DMS153 (cell line): ENCODE measurements around the gene EMILIN1.
"Not testable (repeated sequence)": the region's sequence is repeated elsewhere in the genome, so short reads cannot be mapped to it uniquely, and the experiment has no call there.

Source experiments
- DNase-seq: peaks from one replicate; lab custom pipeline; 2025; lab: John Stamatoyannopoulos, UW

EMILIN1 gene

DNA sequence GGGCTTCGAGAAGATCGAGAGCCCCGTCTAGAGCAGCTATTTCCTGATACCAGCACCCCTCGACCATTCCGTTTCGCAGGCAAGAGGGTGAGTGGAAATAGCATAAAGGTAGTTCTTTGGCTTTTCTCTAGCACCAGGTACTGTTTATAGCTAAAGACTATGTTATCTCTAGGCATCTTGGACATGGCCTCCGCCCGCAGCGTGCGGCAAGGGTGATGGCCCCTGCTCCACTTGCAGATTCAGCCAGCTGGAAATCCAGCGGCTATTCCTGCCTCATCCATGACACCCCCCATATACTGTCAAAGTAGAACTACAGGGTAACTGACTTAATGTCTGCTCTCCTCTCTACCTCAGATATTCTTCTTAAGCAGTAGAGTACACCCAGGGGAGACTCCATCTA is 23.7 kb upstream of the EMILIN1 start:
- DNase-seq: no peak

DNA sequence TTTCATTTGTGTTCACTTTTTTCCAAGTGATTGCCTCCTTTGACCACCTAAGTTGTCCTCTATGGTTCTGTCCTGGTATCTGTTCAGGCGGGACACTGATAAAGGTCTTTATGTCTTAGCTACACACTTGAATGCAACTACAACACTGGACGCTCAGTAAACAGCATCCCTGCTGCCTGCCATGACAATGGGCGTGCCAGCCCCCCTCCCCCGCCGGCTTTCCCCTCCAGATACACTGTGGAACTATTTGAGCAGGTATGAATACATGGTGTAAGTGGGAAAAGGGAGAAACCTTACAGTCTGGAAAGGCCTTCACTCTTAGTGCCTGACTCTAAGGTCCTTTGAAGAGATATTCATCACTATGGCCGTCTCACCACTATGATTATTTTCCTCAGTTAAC is 21.2 kb upstream of the EMILIN1 start:
- no peak for DNase-seq

DNA sequence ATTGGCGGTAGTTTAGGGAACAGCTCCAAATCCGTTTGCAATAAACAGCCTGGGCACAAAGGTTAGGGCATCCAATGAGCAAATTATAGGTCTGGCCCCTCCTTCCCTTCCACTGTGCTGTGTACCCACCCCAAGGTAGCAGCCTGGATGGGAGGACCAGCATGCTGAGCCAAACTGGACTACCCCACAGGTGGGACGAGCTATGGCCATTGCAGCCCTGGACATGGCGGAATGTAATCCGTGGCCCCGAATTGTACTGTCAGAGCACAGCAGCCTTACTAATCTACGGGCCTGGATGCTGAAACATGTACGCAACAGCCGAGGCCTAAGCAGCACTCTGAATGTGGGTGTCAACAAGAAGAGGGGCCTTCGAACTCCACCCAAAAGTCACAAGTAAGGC is 20.2 kb upstream of the EMILIN1 start:
- no peak for DNase-seq

DNA sequence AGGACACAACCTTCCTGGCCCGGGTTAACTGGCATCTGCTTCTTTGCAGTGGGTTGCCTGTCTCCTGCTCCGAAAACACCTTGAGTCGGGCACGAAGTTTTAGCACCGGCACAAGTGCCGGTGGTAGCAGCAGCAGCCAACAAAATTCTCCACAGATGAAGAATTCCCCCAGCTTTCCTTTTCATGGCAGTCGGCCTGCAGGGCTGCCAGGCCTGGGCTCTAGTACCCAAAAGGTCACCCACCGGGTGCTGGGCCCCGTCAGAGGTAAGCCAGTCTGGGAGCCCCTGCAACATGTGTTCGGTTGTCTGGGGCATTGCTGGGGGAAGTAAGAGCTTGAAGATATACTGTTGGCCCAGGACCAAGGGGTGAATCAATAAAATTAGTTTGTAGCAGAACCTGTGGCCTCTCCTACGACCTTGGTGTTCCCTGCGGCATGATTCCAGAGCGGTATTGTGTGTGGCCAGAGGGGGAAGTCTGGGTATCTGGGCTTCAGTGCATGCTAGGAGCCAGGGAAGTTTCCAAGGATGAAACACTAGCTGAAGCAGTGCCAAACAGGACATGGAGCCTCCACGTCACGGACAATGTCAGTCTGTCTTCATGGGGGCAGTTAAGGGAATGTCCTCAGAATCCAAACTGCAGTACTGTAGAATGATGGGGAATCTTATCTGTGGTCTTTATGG is 19.1 kb upstream of the EMILIN1 start:
- DNase-seq: no peak

DNA sequence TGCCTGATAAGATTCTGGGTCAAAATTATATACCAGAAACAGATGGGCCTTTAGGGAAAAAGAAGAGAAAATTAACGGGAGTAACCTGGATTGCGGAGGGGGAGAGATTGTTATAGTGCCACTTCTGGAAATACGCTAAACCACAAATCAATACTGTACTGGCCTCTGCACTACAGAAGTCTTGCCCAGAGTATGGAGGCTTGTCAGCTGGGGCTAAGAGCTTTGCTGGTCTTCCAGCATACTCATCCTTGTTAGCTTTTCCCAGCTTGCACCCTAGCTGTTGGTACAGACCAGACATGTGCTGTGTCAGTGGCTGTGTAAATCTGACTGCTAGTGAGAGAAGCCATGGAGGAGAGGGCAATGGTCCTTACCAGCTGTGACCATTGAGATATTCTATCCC is 18.1 kb upstream of the EMILIN1 start:
- DNase-seq: no peak

DNA sequence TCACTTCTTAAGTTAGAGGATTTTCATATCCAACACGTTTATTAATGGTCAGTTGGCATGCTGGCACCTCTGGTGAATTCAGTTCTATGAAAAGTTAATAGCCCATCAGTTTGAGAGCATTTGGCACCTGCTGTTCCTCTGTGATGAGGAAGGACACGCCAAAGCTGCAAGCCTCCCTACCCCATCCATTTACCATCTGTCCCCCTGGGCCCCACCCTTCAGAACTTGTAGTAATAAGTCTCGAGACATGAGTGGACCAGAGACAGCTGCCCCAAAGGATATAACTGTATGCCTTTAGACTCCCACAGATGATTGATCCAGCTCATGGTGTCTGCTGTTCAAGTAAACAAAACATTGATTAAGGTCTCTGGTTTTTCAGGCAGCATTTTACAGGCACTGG is 13.3 kb upstream of the EMILIN1 start:
- DNase-seq: no peak

DNA sequence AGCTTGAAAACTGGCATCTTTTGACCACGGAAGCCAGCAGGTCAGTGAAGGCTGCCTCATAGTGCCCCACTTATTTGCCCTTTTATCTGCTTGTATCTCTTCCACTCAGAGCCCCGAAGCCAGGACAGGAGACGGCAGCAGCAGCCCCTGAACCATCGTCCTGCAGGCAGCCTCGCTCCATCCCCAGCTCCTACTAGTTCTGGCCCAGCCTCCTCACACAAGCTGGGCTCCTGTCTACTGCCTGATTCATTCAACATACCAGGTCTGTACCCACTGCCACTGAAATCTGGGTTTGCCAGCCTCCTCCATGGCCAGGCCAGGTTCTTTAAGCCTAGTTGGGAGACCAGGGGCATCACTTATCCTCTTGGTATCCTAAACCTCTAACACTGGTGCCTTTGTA is 11.0 kb upstream of the EMILIN1 start:
- DNase-seq: no peak

DNA sequence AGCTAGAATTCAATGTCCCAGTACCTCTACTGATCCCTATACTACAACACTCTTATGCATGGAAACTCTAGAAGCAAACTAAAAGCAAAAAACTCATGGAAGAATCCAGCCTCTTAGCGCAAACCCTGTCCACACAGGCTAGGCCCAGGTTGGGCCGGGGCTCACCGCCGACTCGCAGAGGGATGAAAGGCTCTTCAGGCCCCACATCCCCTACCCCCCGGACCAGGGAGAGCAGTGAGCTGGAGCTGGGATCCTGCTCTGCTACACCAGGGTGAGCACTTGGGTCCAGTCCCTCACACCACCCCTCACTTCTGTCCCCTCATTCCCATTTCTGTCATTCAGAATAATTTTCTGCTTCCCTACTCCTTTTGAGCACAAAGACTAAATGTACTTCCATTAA is 9.0 kb upstream of the EMILIN1 start:
- no peak for DNase-seq

DNA sequence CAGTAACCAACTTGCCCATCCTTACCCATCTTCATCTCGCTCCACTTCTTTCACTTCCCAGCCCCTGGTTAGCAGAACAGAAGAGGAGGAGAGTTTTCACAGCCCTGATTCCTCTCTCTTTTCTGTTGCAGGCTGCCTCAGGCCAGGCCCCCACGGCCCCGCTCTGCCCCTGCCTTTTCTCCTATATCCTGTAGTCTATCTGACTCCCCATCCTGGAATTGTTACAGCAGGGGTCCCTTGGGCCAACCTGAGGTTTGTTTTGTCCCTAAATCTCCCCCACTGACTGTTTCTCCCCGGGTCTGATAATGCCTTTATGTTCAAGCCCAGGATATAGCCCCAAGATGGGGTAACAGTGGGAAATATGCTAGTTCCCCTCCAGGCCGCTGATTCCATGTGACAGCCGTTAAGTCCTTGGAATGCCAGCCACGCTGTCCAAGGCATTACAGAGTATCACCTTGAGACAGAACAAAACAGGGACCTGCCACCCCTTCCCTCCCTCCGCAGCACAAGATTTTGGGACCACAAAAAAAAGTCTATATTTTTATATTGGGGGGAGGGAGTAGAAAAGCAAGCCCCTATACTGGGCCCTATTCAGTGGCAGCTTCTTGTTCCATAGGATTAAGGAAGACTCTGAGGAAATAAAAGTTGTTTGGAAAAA is 8.3 kb upstream of the EMILIN1 start:
- DNase-seq: no peak

DNA sequence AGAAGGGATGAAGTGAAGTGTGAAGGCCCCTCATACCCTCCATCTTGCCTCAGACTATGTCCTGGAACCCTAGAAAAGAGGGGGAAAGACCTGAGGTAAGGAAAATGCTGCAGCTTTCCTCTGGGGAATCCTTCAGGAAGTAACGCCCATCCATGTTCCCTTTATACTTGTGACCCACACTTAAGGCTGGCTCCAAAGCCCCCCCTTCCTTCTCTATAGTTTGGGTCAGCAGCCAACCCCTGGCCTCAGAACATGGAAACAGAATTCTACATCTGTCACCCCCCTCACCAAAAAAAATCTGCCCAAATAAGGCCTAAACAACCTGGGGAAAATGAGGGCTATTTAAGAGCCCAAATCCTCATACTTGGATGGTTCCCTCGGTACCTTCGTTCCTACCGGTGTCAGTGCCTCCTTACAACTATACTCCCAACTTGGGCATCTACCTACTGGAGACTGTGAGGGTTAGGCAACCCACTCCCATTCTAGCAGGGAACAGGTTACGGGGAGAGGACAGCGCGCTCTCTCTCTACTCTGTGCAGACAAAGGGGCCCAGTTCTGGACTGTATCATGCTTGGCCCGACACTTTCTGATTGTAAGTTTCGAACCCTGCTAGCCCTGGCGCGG is 7.7 kb upstream of the EMILIN1 start:
- no peak for DNase-seq

DNA sequence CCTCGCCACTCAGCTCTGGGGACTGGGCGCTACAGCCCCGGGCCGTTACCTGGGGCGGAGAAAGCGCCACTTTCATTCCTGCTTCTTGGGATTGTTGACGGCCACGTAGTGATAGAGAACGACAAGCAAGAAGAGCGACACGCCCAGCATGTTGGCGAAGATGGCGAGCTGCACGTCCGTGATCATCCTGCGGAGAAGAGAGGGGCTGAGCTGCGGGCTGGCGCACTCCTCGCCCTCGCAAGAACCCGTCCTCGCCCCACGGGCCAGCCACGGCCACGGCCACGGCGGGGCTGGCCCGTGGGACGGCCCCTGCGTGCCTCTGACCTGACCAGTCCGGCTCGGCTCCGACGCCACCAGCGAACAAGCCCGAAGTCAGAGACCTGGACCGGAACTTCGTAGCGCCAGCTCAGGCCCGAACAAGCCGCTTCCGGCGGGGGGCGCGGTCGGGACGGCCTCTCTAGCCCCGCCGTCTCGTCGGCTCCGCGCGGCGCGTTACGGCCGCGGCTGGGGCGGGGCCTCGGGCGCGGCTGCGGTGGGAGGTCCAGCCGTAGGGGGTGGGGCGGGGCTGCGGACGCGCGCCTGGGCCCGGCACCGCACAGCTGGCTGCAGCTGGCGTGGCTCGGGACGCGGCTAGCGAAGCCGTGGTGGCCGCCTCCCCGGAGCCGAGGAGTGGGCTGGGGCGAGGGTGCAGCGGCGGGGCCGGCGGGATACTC is 7.0 kb upstream of the EMILIN1 start, which contains the start of gene OST4:
OST4 (minus strand) TSS at position 378 of the 713 bp plus-strand sequence.
- DNase-seq: peak; percentile 69

DNA sequence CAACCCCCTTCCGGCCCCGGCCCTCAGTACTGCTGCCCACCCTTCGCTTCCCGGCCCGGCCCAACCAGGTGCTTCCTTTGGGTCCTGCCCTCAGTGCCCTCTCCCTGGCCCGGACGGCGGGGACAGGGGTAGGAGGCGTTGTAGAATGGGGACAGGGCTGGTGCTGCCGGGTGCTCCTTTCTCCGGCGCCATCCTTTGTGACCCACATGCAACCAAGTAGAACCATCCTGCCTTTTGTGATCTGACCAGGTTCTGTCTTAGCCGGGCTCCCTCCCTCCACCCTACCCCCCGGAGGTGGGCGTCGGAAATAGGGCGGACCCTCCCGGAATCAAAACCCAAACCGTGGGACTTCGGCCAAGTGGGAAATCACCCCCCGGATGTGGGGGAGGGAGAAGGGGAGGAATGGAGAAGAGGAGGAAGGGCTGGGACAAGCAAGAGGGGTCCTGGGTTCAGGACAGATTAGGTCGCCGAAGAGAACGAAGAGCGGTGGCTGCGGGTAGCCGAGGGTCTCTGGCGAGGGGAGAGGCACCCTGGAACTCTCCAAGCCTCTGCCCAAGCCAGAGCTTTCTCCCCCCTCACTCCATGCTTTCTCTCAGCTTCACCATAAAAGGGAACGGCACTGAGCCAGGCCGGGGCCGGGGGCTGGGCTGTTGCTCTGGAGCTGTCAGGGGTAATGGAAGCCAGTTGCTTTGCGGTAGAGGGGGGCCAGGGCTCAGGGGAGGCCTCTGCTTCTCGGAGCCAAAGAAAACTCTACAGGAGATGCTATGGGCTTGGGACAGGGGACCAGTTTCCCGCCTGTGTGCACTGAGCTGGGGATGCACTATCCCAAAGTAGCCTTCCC is 6.2 kb upstream of the EMILIN1 start:
- DNase-seq: no peak

DNA sequence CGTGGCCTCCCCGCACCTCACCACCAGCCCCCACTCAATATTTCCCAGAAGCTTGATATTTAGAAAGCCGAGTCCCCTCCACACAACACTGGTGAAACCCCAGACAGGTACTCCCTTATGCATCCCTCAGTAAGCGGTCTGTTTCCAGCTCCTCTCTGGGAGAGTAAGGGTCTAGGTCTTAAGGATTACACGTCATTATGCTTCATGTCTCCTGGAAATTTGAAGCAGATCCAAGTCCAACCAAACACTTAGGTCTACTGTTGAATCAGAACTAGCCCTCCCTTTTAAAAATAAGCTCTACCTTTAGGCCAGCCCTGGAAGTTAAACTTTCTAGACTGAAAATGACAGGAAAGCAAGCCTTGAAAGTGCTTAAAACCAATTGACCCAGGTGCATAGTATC is 5.5 kb upstream of the EMILIN1 start:
- DNase-seq: no peak

DNA sequence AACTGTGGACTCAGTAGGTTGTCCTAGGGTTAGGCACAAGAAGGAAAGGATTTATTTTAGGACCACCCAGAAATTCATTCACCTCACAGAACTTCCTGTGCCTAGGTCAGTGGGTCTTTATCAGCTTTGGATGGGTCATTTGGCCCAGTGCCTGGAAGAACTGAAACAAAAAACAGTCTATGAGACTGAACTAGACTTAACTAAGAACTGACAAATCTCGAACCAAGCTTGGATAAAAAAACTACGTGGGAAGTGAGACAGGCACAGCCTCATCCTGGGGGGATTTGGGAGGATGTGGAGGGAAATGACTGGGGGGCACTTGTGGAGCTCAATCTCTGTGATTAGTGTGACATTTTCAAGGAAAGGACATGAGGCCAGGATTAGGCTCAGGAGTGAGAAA is 4.6 kb upstream of the EMILIN1 start:
- DNase-seq: no peak

DNA sequence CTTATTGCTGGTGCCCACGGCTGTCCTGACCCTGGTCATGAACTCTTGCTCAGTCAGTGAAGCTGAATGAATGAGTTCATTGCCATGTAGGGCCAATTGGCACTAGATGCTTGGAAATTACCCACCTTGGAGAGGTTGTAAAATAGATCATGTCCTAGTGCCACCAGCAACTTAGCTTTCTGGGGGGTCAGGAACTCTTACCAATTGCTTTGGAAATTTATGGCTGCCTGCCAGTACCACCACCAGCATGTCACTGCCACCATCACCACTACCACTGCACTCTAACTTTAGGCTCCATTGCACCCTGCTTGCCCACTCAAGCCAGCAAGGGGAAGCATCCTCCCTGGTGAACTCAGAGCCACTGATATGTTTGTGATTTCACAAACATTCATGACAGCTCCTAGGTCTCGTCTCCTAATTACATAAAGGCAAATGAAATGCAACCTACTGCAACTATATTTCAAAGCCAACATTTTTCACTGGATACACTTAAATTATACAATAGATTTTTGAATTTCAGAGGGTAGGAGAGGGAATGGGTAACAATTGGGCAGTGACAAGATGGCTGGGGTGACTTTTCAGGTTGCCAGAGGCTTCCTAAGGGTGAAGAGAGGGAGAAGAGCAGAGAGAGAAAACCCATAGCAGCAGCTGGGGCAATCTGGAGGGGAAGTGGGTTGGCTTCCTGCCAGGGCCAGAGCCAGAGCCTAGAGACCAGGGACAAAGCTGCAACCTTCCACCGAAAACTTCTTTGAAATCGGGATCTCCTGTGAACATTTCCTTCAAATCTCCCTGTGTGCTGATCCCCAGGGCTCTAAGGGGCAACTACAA is 3.5 kb upstream of the EMILIN1 start:
- DNase-seq: no peak

DNA sequence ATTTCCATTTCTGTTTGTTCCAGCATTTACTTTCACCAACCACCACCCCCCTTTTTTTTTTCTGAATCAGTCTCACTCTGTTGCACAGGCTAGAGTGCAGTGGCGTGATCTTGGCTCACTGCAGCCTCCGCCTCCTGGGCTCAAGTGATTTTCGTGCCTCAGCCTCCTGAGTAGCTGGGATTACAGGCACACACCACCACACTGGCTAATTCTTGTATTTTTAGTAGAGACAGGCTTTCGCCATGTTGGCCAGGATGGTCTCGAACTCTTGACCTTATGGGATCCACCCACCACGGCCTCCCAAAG is 2.9 kb upstream of the EMILIN1 start:
- not testable (repeated sequence) for DNase-seq

DNA sequence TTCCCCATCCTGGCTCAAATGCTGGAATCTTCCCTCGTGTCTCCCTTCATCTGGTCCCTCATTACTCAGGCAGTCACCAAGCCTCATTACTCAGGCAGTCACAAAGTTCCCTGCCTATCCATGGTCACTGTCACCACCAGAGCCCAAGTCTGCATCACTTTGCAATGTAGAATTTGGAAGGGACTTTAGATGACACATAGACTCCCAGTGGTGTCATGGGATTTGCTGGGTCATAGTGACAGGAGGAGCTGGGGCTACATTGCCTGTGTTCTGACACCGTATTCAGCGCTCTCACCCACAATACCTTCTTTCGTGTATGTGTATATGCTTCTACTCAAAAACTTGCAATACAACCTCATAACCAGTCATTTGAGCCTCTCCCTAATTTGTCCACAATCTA is 2.1 kb upstream of the EMILIN1 start:
- no peak for DNase-seq

DNA sequence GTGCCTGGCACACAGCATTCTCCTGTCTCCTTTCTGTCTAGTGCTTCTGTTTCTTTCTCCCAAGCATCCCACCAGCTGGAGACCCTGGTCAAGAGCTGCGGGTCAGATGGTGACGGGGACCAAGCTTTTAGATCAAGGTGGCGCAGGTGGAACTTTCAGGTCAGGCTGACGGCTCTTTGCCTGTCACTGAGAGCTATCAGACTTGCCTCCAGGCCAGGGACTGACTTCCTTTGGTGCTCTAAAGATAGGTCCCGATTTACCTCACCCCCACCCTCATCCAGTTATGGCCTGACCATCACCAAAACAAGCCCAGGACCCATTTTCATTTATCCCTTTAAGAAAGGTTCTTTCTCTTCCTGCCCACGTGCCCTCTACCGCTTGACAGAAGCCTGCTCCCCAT is 1.2 kb upstream of the EMILIN1 start:
- DNase-seq: no peak

DNA sequence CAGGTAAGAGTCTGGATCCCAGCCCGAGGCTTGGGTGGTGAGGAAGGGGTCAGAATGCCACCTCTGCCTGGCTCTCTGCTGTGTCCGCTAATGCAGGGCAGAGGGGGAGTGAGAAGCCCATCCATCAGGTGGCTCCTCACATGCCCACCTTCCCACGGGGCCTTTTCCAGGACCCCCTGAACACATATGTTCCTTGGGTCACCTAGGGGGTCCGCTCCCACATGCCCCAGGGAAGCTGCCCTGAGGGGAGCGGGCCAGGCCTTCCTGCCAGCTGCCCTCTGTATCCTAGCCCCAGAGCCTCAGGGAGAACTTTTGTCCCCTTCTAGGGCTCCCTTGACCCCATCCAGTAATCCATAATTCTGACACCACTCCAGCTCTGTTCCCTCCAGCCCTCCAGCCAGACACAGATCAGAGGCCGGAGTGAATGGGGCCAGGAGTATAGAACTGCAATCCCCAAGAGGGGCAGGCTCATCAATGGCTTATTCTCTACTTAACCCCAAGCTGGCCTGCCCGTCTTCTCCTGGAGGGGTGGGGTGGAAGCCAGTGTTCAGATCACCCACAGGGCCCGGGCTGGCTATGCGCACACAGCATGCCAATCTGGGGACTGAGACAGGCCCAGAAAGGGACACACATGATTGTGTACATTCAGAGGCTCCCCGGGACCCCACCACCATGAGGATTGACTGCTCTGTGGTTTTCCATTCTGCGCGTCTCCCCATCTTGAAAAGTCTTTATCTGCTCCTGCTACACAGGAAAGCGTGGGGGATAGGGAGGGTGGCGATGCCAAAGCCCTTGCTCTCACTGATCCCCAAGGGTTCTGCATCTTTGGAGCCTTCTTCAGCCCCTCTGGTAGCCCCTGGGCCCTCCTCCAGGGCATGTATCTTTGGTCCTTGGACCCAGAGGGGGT is 1.1 kb downstream of the EMILIN1 start:
- no peak for DNase-seq

DNA sequence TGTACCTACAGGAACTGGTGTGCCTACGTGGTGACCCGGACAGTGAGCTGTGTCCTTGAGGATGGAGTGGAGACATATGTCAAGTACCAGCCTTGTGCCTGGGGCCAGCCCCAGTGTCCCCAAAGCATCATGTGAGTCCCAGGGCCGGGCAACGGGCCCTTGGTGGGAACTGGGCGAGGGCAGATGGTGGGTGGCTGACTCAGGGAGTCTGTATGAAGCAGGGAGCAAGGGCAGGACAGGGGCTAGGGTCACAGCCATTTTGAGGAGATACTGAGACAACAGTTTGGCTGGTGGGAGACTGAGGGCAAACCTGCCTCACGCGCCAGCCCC is 1.7 kb downstream of the EMILIN1 start:
- no peak for DNase-seq

DNA sequence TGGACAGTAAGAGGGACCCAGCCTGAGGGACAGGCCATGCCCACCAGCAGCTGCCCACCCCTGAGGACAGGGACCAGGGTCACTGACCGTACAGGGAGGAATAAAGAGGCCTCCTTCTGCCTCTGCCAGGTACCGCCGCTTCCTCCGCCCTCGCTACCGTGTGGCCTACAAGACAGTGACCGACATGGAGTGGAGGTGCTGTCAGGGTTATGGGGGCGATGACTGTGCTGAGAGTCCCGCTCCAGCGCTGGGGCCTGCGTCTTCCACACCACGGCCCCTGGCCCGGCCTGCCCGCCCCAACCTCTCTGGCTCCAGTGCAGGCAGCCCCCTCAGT is 2.2 kb downstream of the EMILIN1 start:
- no peak for DNase-seq
